SK-N-SH (cell line): ENCODE data around the gene AGBL4. TPM values are rescaled to one million over a fixed set of nuclear protein-coding genes. Genes with fewer than 3 reads are reported as not detected.

ENCODE experiments used
- CTCF ChIA-PET: fragments of 300-600, 350-600 bp; formaldehyde crosslinking; extraction: SDS; loops from one replicate; lab custom pipeline; 2021; lab: Yijun Ruan, JAX
- POLR2A ChIA-PET: fragments of 350-600 bp; sonication (Branson Sonifier 250); formaldehyde crosslinking; extraction: SDS; loops from one replicate; lab custom pipeline; 2020; ENCODE audit warnings: antibody characterized with exemption, inconsistent platforms; lab: Yijun Ruan, JAX
- DNase-seq: peaks from one replicate; pipeline ENCODE4 v3.0.0; 2012
- H2AFZ ChIP-seq: fragments of 200-600 bp; sonication (generic); 2 replicates; pipeline ENCODE4 v1.8.1; 2016; ENCODE audit warnings: antibody characterized with exemption, mild to moderate bottlenecking, low read depth
- H3F3A ChIP-seq: fragments of 200-600 bp; sonication (generic); replicated peaks from 2 replicates; pipeline ENCODE3; 2016; ENCODE audit warnings: antibody characterized with exemption, mild to moderate bottlenecking; ENCODE audit not compliant: insufficient read depth
- H3K27ac ChIP-seq, 2 experiments: fragments of 200-500 bp in 1 of 2; fragments of 200-600 bp in 1 of 2; sonication (Bioruptor generic) in 1 of 2; sonication (generic), shearing (Covaris generic) in 1 of 2; 2 replicates each; pipeline versions ENCODE4 v1.5.1 to v1.6.1; 2014 to 2016; ENCODE audit warnings: low read depth in 2 of 2, inconsistent platforms in 1 of 2, low read length in 1 of 2, mild to moderate bottlenecking in 1 of 2, mixed read lengths in 1 of 2
- H3K27me3 ChIP-seq: fragments of 200-600 bp; sonication (generic), shearing (Covaris generic); 2 replicates; pipeline ENCODE4 v1.6.1; 2016; ENCODE audit warnings: mixed run types; ENCODE audit not compliant: insufficient read depth
- H3K36me3 ChIP-seq, 2 experiments: fragments of 200-500 bp in 1 of 2; fragments of 200-600 bp in 1 of 2; sonication (Bioruptor generic) in 1 of 2; sonication (generic) in 1 of 2; replicated peaks in 1 of 2; 2 replicates each; pipeline versions ENCODE3 to v1.5.1; 2014 to 2016; ENCODE audit warnings: low read length in 1 of 2, mild to moderate bottlenecking in 1 of 2; ENCODE audit not compliant: insufficient read depth in 2 of 2, control insufficient read depth in 1 of 2
- H3K4me1 ChIP-seq, 2 experiments: fragments of 200-500 bp in 1 of 2; fragments of 200-600 bp in 1 of 2; sonication (Bioruptor generic) in 1 of 2; sonication (generic), shearing (Covaris generic) in 1 of 2; 2 replicates each; pipeline versions ENCODE4 v1.5.1 to v1.6.1; 2014 to 2016; ENCODE audit warnings: low read depth in 1 of 2, low read length in 1 of 2, mixed run types in 1 of 2; ENCODE audit not compliant: insufficient read depth in 2 of 2, control insufficient read depth in 1 of 2
- H3K4me2 ChIP-seq: fragments of 200-600 bp; sonication (generic), shearing (Covaris generic); 2 replicates; pipeline ENCODE4 v1.6.1; 2017; ENCODE audit warnings: mixed run types
- H3K4me3 ChIP-seq, 2 experiments: fragments of 200-500 bp in 1 of 2; fragments of 200-600 bp in 1 of 2; sonication (Bioruptor generic) in 1 of 2; sonication (generic), shearing (Covaris generic) in 1 of 2; 2 replicates each; pipeline versions ENCODE4 v1.5.1 to v1.8.1; 2014 to 2016; ENCODE audit warnings: low read depth in 2 of 2, inconsistent platforms in 1 of 2, low read length in 1 of 2, mild to moderate bottlenecking in 1 of 2, mixed read lengths in 1 of 2, moderate library complexity in 1 of 2
- H3K79me2 ChIP-seq: fragments of 200-600 bp; sonication (generic); 2 replicates; pipeline ENCODE4 v1.8.1; 2017; ENCODE audit warnings: mild to moderate bottlenecking; ENCODE audit not compliant: insufficient read depth
- H3K9ac ChIP-seq: fragments of 200-600 bp; sonication (generic); 2 replicates; pipeline ENCODE4 v1.6.1; 2017; ENCODE audit warnings: mixed run types
- H3K9me2 ChIP-seq: fragments of 200-600 bp; sonication (generic); 2 replicates; pipeline ENCODE4 v1.6.1; 2017; ENCODE audit warnings: mixed run types
- H3K9me3 ChIP-seq: fragments of 200-600 bp; sonication (generic); 2 replicates; pipeline ENCODE4 v1.6.1; 2017; ENCODE audit warnings: mixed run types, mild to moderate bottlenecking, moderate library complexity
- H4K20me1 ChIP-seq: fragments of 200-600 bp; sonication (generic); 2 replicates; pipeline ENCODE4 v1.6.1; 2017; ENCODE audit warnings: mild to moderate bottlenecking, mixed run types; ENCODE audit not compliant: insufficient read depth
- CHD2 ChIP-seq: fragments of 150-350 bp; IDR thresholded peaks from 2 replicates; pipeline ENCODE4 v1.6.1; 2018; ENCODE audit warnings: low read length; ENCODE audit not compliant: partially characterized antibody
- EZH2phosphoT487 ChIP-seq: fragments of 200-600 bp; sonication (generic); IDR thresholded peaks from 2 replicates; pipeline ENCODE4 v1.6.1; 2017; ENCODE audit warnings: low read depth, mixed run types, mild to moderate bottlenecking, antibody characterized with exemption, moderate library complexity, borderline replicate concordance
- MEF2A ChIP-seq: IDR thresholded peaks from 2 replicates; pipeline ENCODE4 v1.4.0; 2012; ENCODE audit warnings: low read depth, borderline replicate concordance
- MXI1 ChIP-seq: IDR thresholded peaks from 2 replicates; pipeline ENCODE4 v1.6.1; 2012; ENCODE audit warnings: mild to moderate bottlenecking, low read depth, low read length, improper control_type of control experiment
- NFIC ChIP-seq: IDR thresholded peaks from 2 replicates; pipeline ENCODE4 v1.4.0; 2012; ENCODE audit warnings: borderline replicate concordance
- POLR2AphosphoS5 ChIP-seq: IDR thresholded peaks from 2 replicates; pipeline ENCODE4 v1.6.1; 2012; ENCODE audit warnings: low read depth, low read length
- RAD21 ChIP-seq: IDR thresholded peaks from 2 replicates; pipeline ENCODE4 v1.6.1; 2012; ENCODE audit warnings: mild to moderate bottlenecking, low read length
- RCOR1 ChIP-seq: fragments of 150-350 bp; IDR thresholded peaks from 2 replicates; pipeline ENCODE4 v1.6.1; 2017; ENCODE audit warnings: antibody characterized with exemption, low read length
- RXRA ChIP-seq: IDR thresholded peaks from 2 replicates; pipeline ENCODE4 v1.4.0; 2012; ENCODE audit warnings: low read depth, mild to moderate bottlenecking, borderline replicate concordance
- TCF12 ChIP-seq: IDR thresholded peaks from 2 replicates; pipeline ENCODE4 v1.4.0; 2012
- YY1 ChIP-seq: IDR thresholded peaks from 2 replicates; pipeline ENCODE4 v1.4.0; 2012; ENCODE audit warnings: low read depth, mild to moderate bottlenecking
- WGBS: methylation state at CpG from one replicate; pipeline ENCODE4 v1.1.6; 2017; ENCODE audit warnings: low lambda C conversion rate; 5-methylcytosine and 5-hydroxymethylcytosine counted together
- polyA plus RNA-seq, 3 experiments: library from polyadenylated mRNA; depleted of rRNA; stranded (reverse); fragments of >200 nt; gene quantifications; 2 replicates each; pipeline ENCODE4 v1.2.3, GENCODE V29; 2012
- TF ChIP-seq, protein P1 (sequence below): IDR thresholded peaks from 2 replicates; pipeline ENCODE4 v1.6.1; 2012; ENCODE audit warnings: mild to moderate bottlenecking, low read depth, low read length, moderate library complexity
- TF ChIP-seq, protein P2 (sequence below): fragments of 150-350 bp; IDR thresholded peaks from 2 replicates; pipeline ENCODE4 v1.6.1; 2017; ENCODE audit warnings: antibody characterized with exemption, low read length, low read depth, borderline replicate concordance
- TF ChIP-seq, protein P3 (sequence below): IDR thresholded peaks from 2 replicates; pipeline ENCODE4 v1.4.0; 2012; ENCODE audit warnings: low read depth
- TF ChIP-seq, protein P4 (sequence below): fragments of 200-600 bp; sonication (generic); IDR thresholded peaks from 2 replicates; pipeline ENCODE4 v1.6.1; 2017; ENCODE audit warnings: antibody characterized with exemption, mild to moderate bottlenecking, moderate library complexity

AGBL4 gene
- polyA plus RNA-seq, 1 of the 3 experiments (the other 2 are of a cell fraction): 0.07 TPM

DNA sequence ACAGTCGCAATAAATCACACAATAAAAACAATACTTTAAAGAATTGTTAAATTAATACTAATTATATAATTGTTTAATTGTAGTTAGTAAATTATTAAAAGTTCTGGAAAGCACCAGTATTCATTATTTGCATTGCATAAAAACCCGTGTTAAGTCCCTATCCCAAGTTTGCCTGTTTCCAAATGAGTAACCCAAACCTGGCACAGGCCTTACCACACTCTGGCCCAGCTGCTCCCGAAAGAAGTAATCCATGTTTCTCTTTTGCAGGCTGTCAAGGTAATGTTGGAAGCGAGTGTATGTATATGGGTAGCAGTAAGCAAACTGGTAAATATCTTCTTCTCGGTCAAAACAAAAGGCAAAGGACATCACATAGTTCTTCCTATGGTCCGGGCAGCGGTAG is 978.4 kb downstream of the AGBL4 start:
- peak overlapping the region in 1 of 2 experiments; percentile 55; a peak in 2 of 4 replicates for H3K27ac ChIP-seq
- ChIA-PET CTCF (interaction anchor here (0.5 to 1.3 kb wide), 2 partner anchors 127 to 1060 kb away, joined by 3 to 4 read pairs; no protein-coding TSS in a partner anchor), POLR2A (no interaction called here)
- TF ChIP-seq, protein P1, sequence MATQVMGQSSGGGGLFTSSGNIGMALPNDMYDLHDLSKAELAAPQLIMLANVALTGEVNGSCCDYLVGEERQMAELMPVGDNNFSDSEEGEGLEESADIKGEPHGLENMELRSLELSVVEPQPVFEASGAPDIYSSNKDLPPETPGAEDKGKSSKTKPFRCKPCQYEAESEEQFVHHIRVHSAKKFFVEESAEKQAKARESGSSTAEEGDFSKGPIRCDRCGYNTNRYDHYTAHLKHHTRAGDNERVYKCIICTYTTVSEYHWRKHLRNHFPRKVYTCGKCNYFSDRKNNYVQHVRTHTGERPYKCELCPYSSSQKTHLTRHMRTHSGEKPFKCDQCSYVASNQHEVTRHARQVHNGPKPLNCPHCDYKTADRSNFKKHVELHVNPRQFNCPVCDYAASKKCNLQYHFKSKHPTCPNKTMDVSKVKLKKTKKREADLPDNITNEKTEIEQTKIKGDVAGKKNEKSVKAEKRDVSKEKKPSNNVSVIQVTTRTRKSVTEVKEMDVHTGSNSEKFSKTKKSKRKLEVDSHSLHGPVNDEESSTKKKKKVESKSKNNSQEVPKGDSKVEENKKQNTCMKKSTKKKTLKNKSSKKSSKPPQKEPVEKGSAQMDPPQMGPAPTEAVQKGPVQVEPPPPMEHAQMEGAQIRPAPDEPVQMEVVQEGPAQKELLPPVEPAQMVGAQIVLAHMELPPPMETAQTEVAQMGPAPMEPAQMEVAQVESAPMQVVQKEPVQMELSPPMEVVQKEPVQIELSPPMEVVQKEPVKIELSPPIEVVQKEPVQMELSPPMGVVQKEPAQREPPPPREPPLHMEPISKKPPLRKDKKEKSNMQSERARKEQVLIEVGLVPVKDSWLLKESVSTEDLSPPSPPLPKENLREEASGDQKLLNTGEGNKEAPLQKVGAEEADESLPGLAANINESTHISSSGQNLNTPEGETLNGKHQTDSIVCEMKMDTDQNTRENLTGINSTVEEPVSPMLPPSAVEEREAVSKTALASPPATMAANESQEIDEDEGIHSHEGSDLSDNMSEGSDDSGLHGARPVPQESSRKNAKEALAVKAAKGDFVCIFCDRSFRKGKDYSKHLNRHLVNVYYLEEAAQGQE: no peak
- TF ChIP-seq TCF12 (no peak), RAD21 (no peak), RCOR1 (no peak), MXI1 (no peak), MEF2A (no peak), CHD2 (no peak), EZH2phosphoT487 (no peak), NFIC (no peak), POLR2AphosphoS5 (no peak), YY1 (no peak), RXRA (no peak)
- TF ChIP-seq, protein P2, sequence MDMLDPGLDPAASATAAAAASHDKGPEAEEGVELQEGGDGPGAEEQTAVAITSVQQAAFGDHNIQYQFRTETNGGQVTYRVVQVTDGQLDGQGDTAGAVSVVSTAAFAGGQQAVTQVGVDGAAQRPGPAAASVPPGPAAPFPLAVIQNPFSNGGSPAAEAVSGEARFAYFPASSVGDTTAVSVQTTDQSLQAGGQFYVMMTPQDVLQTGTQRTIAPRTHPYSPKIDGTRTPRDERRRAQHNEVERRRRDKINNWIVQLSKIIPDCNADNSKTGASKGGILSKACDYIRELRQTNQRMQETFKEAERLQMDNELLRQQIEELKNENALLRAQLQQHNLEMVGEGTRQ: no peak
- TF ChIP-seq, protein P3, sequence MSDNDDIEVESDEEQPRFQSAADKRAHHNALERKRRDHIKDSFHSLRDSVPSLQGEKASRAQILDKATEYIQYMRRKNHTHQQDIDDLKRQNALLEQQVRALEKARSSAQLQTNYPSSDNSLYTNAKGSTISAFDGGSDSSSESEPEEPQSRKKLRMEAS: no peak
- TF ChIP-seq, protein P4, sequence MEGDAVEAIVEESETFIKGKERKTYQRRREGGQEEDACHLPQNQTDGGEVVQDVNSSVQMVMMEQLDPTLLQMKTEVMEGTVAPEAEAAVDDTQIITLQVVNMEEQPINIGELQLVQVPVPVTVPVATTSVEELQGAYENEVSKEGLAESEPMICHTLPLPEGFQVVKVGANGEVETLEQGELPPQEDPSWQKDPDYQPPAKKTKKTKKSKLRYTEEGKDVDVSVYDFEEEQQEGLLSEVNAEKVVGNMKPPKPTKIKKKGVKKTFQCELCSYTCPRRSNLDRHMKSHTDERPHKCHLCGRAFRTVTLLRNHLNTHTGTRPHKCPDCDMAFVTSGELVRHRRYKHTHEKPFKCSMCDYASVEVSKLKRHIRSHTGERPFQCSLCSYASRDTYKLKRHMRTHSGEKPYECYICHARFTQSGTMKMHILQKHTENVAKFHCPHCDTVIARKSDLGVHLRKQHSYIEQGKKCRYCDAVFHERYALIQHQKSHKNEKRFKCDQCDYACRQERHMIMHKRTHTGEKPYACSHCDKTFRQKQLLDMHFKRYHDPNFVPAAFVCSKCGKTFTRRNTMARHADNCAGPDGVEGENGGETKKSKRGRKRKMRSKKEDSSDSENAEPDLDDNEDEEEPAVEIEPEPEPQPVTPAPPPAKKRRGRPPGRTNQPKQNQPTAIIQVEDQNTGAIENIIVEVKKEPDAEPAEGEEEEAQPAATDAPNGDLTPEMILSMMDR: no peak
- H4K20me1 ChIP-seq: no peaks in the 10 kb centered on the region
- no peaks in the 10 kb centered on the region for H3F3A ChIP-seq
- no peak overlapping the region for H3K4me2 ChIP-seq
- no peak overlapping the region for H3K4me3 ChIP-seq
- H2AFZ ChIP-seq: no peak overlapping the region
- H3K27me3 ChIP-seq: no peaks in the 10 kb centered on the region
- DNase-seq: no peak
- H3K9me3 ChIP-seq: no peaks in the 10 kb centered on the region
- no peaks in the 10 kb centered on the region for H3K9me2 ChIP-seq
- WGBS: 84% methylated on average over 7 of the region's 7 CpGs
- no peaks in the 10 kb centered on the region for H3K79me2 ChIP-seq
- no peaks in the 10 kb centered on the region for H3K36me3 ChIP-seq
- H3K4me1 ChIP-seq: peaks cover 9 to 35% of the 10 kb centered on the region in 2 experiments; a peak in 3 of 4 replicates
- no peak overlapping the region for H3K9ac ChIP-seq
